ENCODE data around the gene CFTR.

DNA sequence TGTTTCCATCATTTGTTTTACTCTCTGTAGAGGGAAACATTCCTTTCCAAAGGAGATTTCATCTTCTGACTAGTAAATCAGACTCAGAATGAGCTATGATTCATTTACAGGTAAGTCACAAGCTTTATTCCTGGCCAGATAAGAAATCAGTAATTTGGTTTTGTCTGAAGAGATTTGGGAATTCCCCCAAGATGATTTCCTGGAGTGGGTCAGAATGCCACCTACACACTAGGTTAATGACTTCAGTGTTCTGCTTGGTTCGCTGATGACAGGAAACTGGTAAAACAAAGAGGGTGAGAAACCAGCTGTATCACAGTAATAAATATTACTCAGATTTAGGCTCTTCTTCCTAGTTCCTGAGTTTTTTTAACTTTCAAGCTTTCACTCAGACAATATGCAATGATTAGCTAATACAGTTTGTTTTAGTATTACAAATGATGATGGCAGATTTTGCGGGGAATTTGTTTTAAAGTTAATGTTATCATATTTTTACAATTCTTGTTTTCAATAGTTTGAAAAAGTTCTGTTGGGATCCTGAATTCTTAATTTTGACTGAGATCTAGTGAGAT is 44.3 kb upstream of the CFTR start:
- TF ChIP-seq EZH2 (IDR thresholded peaks at IDR 0.05; ENCODE audit: low read depth) (no peak), CTCF (conservative IDR thresholded peaks at IDR 0.05) (no peak)

Data from PC-9 (cell line).